AML-193 (cell line): ENCODE measurements around the gene TCF23.
"Not testable (repeated sequence)": the region's sequence is repeated elsewhere in the genome, so short reads cannot be mapped to it uniquely, and the experiment has no call there.

ENCODE experiments used
- DNase-seq, 2 experiments: peaks; one replicate each; lab custom pipeline; 2025; lab: John Stamatoyannopoulos, UW

The TCF23 gene

GRCh38 chr2:27148801-27149439 lies at the start of gene TCF23:
Gene TCF23, plus strand, starts transcription at chr2:27149004. Its CDS starts 130 bp downstream, at chr2:27149134.
- DNase-seq: no peak

- no peak for DNase-seq
Measured at GRCh38 chr2:27099334-27099955, 49.4 kb upstream of the TCF23 start.

- DNase-seq: no peak
Measured at GRCh38 chr2:27100036-27100435, 48.8 kb upstream of the TCF23 start.

- no peak for DNase-seq
Measured at GRCh38 chr2:27102329-27102728, 46.5 kb upstream of the TCF23 start.

- no peak for DNase-seq
Measured at GRCh38 chr2:27105981-27106380, 42.8 kb upstream of the TCF23 start.

- DNase-seq: no peak
Measured at GRCh38 chr2:27108221-27108620, 40.6 kb upstream of the TCF23 start.

- no peak for DNase-seq
Measured at GRCh38 chr2:27109083-27109482, 39.7 kb upstream of the TCF23 start.

GRCh38 chr2:27110603-27111352 lies 38.0 kb upstream of the TCF23 start:
- not testable (repeated sequence) for DNase-seq

GRCh38 chr2:27111392-27112078 lies 37.3 kb upstream of the TCF23 start:
- not testable (repeated sequence) for DNase-seq

GRCh38 chr2:27115519-27115918 lies 33.3 kb upstream of the TCF23 start:
- no peak for DNase-seq

- DNase-seq: no peak
Measured at GRCh38 chr2:27117995-27118524, 30.7 kb upstream of the TCF23 start.

GRCh38 chr2:27118525-27119329 lies 30.1 kb upstream of the TCF23 start, which contains the start of gene CGREF1:
Gene CGREF1, minus strand, starts transcription at chr2:27119128. Its CDS starts 14,762 bp downstream, at chr2:27104366.
- no peak for DNase-seq

GRCh38 chr2:27119330-27119670 lies 29.5 kb upstream of the TCF23 start:
- not testable (repeated sequence) for DNase-seq

- peak in 1 of 2 experiments; percentile 9 for DNase-seq
Measured at GRCh38 chr2:27121906-27122305, 26.9 kb upstream of the TCF23 start.

GRCh38 chr2:27122791-27123190 lies 26.0 kb upstream of the TCF23 start:
- DNase-seq: no peak

- peak; percentile 64 to 72 for DNase-seq
Measured at GRCh38 chr2:27123302-27124150, 25.3 kb upstream of the TCF23 start, which contains the start of gene ABHD1. Gene ABHD1, plus strand, starts transcription at chr2:27123815. Its CDS starts 134 bp downstream, at chr2:27123949.

GRCh38 chr2:27125104-27125503 lies 23.7 kb upstream of the TCF23 start:
- DNase-seq: no peak

GRCh38 chr2:27126252-27126710 lies 22.5 kb upstream of the TCF23 start:
- DNase-seq: no peak

- no peak for DNase-seq
Measured at GRCh38 chr2:27127883-27128667, 20.7 kb upstream of the TCF23 start.
